Measurements from ENCODE around the gene ZNF837.

Gene ZNF837

DNA sequence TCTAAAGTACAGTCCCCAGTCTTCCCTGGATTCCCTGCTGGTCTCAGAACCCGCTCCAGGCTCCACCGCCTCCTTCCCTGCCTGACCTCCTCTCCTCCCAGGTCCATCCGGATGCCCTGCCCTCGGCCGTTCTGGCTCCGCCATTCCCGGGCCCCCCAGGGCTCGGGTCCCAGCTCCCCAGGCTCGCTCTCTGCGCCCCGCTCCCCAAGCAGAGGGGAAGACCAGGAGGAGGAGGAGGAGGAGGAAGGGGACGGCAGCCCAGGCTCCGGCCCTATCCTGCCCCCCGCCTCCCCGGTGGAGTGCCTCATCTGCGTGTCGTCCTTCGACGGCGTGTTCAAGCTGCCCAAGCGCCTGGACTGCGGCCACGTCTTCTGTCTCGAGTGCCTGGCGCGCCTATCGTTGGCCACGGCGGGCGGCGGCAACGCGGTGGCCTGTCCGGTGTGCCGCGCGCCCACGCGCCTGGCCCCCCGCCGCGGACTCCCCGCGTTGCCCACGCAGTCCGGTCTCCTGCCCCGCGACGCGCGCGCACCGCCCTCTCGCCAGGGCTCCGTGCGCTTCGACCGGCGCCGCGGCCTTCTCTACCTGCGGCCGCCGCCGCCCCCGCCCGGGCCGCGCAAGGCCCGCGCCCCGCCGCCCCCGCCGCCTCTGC is 15.3 kb upstream of the ZNF837 start:
- H3K4me1 ChIP-seq (ENCODE audit: control insufficient read depth, insufficient read depth, low read length), result peaks cover 7% of the 10 kb centered on the region
- peaks cover 24% of the 10 kb centered on the region for H3K36me3 ChIP-seq (ENCODE audit: control insufficient read depth, insufficient read depth, low read length)
- 45 to 47% methylated on average over 75 of the region's 75 CpGs for WGBS, 2 experiments
- peaks cover 16% of the 10 kb centered on the region for H3K27me3 ChIP-seq (ENCODE audit: control insufficient read depth, insufficient read depth, low read length, poor library complexity, severe bottlenecking)
- no peak overlapping the region for H3K4me3 ChIP-seq (ENCODE audit: insufficient read depth, low read depth, low read length)
- no peaks in the 10 kb centered on the region for H3K9me3 ChIP-seq (ENCODE audit: control insufficient read depth, low read length)
- no peak overlapping the region for H3K27ac ChIP-seq (ENCODE audit: insufficient read depth, low read depth, low read length, poor library complexity, severe bottlenecking)

DNA sequence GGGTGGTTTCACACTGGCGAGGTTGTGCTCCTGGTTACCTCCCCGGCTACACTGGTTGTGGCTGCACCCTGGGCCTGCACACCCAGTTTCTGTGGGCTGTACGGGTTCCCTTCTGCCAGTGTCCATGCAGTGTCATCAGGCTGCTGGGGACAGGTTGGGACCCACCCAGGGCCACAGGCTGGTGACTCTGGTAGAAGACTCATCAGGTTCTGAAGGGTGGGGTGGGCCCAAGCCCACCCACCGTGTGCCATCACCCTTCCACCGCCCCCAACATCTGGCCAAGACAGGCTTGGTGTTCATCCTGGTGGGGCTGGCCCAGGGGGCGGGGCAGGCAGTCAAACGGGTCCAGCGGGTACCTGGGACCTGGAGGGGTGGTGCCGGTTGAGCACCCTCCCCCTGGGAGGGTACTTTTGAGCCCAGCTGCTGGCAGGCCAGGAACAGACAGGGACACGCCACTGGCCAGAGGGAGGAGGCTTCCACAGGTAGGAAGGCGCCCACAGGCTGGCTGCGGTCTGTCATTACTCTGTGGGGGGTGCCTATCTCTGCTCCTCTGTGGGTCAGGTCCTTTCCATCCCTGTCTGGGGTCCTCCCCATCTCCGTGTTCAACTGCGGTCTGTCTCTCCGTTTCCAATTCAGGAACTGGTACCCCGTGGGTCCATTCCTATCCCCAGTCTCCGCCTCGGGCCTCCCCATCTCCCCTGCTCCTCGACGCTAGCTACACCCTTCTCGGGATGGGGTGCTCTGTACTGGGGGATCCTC is 14.6 kb upstream of the ZNF837 start, which contains the start of gene RNF225:
Gene RNF225, plus strand, starts transcription at position 437 of the 759 bp plus-strand sequence. CDS start 434 bp downstream, outside the sequence.
- Histone ChIP-seq H3K4me1 (ENCODE audit: control insufficient read depth, insufficient read depth, low read length) (peaks cover 2% of the 10 kb centered on the region), H3K27ac (ENCODE audit: insufficient read depth, low read depth, low read length, poor library complexity, severe bottlenecking) (no peak within 1 kb of the TSS), H3K4me3 (ENCODE audit: insufficient read depth, low read depth, low read length) (no peak within 1 kb of the TSS), H3K9me3 (ENCODE audit: control insufficient read depth, low read length) (no peaks in the 10 kb centered on the region), H3K36me3 (ENCODE audit: control insufficient read depth, insufficient read depth, low read length) (peaks cover 29% of the 10 kb centered on the region), H3K27me3 (ENCODE audit: control insufficient read depth, insufficient read depth, low read length, poor library complexity, severe bottlenecking) (peaks cover 16% of the 10 kb centered on the region)
- WGBS, 2 experiments, result 56 to 57% methylated on average over 21 of the region's 21 CpGs

DNA sequence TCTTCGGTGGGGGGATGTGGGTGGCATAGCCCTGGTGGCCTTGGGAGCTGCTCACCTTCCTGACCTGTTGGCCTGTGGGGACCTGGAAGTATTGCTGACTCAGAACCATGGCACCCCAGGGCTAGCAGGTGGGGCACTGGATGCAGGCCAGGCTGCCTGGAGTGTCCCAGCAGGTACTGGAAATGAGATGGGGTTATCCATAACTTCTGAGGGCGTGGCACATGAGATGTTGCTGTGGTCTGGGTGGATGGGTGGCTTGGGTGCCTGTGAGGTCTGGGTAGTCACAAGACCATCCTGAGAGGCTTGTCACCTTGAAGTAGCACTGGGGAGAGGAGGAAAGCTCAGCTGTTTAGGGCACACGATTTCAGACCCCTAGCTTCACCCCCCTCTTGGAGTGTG is 14.0 kb upstream of the ZNF837 start:
- no peaks in the 10 kb centered on the region for H3K4me1 ChIP-seq (ENCODE audit: control insufficient read depth, insufficient read depth, low read length)
- no peak overlapping the region for H3K27ac ChIP-seq (ENCODE audit: insufficient read depth, low read depth, low read length, poor library complexity, severe bottlenecking)
- no peak overlapping the region for H3K4me3 ChIP-seq (ENCODE audit: insufficient read depth, low read depth, low read length)
- 86 to 87% methylated on average over 3 of the region's 3 CpGs for WGBS, 2 experiments
- H3K27me3 ChIP-seq (ENCODE audit: control insufficient read depth, insufficient read depth, low read length, poor library complexity, severe bottlenecking), result peaks cover 16% of the 10 kb centered on the region
- H3K9me3 ChIP-seq (ENCODE audit: control insufficient read depth, low read length), result no peaks in the 10 kb centered on the region
- H3K36me3 ChIP-seq (ENCODE audit: control insufficient read depth, insufficient read depth, low read length), result peaks cover 29% of the 10 kb centered on the region

DNA sequence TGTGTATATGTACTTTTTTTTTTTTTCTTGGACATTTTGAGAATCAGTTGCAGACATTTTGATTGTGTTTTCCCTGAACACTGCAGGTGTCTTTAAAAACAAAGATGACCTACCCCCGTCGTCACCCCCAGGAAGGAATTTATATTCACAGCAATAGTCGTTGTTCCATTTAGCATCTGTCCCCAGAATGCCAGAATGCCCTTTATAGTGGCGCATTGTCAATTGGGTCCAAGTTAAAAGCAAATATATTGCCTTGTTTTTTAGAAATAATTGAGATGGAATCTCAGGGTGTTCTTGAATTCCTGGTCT is 12.8 kb upstream of the ZNF837 start:
- Histone ChIP-seq H3K27me3 (ENCODE audit: control insufficient read depth, insufficient read depth, low read length, poor library complexity, severe bottlenecking) (peaks cover 16% of the 10 kb centered on the region), H3K27ac (ENCODE audit: insufficient read depth, low read depth, low read length, poor library complexity, severe bottlenecking) (no peak overlapping the region), H3K36me3 (ENCODE audit: control insufficient read depth, insufficient read depth, low read length) (peaks cover 35% of the 10 kb centered on the region), H3K4me3 (ENCODE audit: insufficient read depth, low read depth, low read length) (no peak overlapping the region), H3K4me1 (ENCODE audit: control insufficient read depth, insufficient read depth, low read length) (peaks cover 3% of the 10 kb centered on the region), H3K9me3 (ENCODE audit: control insufficient read depth, low read length) (no peaks in the 10 kb centered on the region)
- 93 to 97% methylated on average over 4 of the region's 4 CpGs for WGBS, 2 experiments

DNA sequence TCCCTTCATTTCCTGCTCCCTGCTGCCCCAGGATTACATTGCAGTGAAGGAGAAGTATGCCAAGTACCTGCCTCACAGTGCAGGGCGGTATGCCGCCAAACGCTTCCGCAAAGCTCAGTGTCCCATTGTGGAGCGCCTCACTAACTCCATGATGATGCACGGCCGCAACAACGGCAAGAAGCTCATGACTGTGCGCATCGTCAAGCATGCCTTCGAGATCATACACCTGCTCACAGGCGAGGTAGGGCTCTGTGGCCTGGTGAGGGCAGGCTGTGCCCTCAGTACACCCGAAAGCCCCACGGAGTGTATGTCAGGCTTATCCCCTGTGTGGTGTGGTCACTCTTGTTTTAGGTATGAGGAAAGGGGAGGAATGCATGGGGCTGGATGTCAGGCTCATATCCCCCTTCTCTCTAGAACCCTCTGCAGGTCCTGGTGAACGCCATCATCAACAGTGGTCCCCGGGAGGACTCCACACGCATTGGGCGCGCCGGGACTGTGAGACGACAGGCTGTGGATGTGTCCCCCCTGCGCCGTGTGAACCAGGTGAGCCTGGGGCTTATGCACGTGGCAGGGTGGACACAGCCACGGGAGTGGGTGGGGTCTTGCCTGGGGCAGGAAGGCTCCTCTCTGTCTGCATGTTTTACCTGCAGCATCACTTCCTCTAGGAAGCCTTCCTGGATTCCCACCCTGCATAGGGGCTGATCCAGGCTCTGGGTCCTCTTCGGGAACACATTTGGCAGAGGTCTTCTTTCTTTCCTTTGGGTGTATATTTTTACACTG is 12.3 kb upstream of the ZNF837 start:
- peaks cover 16% of the 10 kb centered on the region for H3K27me3 ChIP-seq (ENCODE audit: control insufficient read depth, insufficient read depth, low read length, poor library complexity, severe bottlenecking)
- H3K36me3 ChIP-seq (ENCODE audit: control insufficient read depth, insufficient read depth, low read length), result peaks cover 39% of the 10 kb centered on the region
- H3K4me1 ChIP-seq (ENCODE audit: control insufficient read depth, insufficient read depth, low read length), result peaks cover 7% of the 10 kb centered on the region
- no peak overlapping the region for H3K27ac ChIP-seq (ENCODE audit: insufficient read depth, low read depth, low read length, poor library complexity, severe bottlenecking)
- H3K9me3 ChIP-seq (ENCODE audit: control insufficient read depth, low read length), result no peaks in the 10 kb centered on the region
- no peak overlapping the region for H3K4me3 ChIP-seq (ENCODE audit: insufficient read depth, low read depth, low read length)
- 96 to 97% methylated on average over 26 of the region's 26 CpGs for WGBS, 2 experiments

DNA sequence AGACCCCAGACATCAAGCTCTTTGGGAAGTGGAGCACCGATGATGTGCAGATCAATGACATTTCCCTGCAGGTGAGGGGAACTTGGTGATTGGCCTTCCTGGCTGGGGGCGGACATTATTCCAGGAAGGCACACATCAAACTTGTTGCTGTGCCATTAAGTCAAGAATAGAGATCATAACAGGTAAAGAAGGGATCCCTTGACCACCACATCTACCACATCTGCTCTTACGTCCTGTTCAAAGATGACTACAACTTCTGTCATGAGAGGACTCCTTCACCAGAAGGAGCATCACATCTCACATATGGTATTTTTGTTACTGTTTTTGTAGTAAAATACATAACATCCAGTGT is 7.3 kb upstream of the ZNF837 start:
- peaks cover 20% of the 10 kb centered on the region for H3K36me3 ChIP-seq (ENCODE audit: control insufficient read depth, insufficient read depth, low read length)
- no peaks in the 10 kb centered on the region for H3K27me3 ChIP-seq (ENCODE audit: control insufficient read depth, insufficient read depth, low read length, poor library complexity, severe bottlenecking)
- H3K27ac ChIP-seq (ENCODE audit: insufficient read depth, low read depth, low read length, poor library complexity, severe bottlenecking), result no peak overlapping the region

DNA sequence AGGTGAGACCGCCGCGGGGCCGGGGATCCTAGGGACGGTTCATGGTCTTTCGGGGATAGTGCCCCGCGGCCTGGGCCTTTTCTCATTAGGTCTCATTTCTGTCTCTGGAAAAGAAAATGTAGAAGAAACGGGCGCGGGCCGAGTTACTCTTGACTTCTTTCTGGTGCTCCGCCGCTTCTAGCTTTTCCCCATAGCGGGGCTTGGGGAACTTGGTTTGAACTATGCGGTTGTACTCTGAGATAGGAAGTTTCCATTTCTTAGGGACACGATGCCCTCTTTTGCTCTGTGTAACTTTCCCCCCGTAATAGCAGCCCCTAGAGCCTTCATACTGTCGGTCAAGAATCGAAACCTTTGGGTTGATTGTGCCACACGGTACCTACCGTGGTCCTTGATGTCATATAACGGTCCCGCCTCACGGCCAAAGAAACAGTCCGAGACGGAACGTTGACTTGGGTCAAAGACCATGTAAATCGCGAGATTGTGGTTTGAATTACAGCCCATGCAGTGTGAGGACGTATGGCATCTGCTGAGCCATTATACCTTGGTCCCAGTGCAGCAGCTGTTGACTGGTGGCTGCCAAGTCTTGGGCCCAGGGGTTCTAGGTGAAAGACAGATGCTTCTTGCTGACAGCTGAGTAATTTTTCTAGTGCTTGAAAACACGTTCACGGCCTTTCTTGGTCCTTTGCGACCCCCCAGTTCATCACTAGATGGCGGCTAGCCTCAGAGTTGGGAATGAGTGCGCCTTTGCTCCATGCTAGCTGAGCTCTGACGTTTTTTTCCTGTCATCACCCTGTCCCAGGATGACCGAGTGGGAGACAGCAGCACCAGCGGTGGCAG is 6.7 kb upstream of the ZNF837 start:
- H3K36me3 ChIP-seq (ENCODE audit: control insufficient read depth, insufficient read depth, low read length), result peaks cover 14% of the 10 kb centered on the region
- H3K4me1 ChIP-seq (ENCODE audit: control insufficient read depth, insufficient read depth, low read length), result peaks cover 21% of the 10 kb centered on the region
- H3K27ac ChIP-seq (ENCODE audit: insufficient read depth, low read depth, low read length, poor library complexity, severe bottlenecking), result no peak overlapping the region
- no peaks in the 10 kb centered on the region for H3K27me3 ChIP-seq (ENCODE audit: control insufficient read depth, insufficient read depth, low read length, poor library complexity, severe bottlenecking)
- H3K9me3 ChIP-seq (ENCODE audit: control insufficient read depth, low read length), result no peaks in the 10 kb centered on the region
- 9 to 10% methylated on average over 39 of the region's 39 CpGs for WGBS, 2 experiments
- peak overlapping the region; percentile 96 for H3K4me3 ChIP-seq (ENCODE audit: insufficient read depth, low read depth, low read length)

More for the DNA sequence above, 7.3 kb upstream of the ZNF837 start:
- Histone ChIP-seq H3K4me1 (ENCODE audit: control insufficient read depth, insufficient read depth, low read length) (peaks cover 21% of the 10 kb centered on the region), H3K9me3 (ENCODE audit: control insufficient read depth, low read length) (no peaks in the 10 kb centered on the region), H3K4me3 (ENCODE audit: insufficient read depth, low read depth, low read length) (peak overlapping the region; percentile 96)
- 92 to 97% methylated on average over 3 of the region's 3 CpGs for WGBS, 2 experiments

DNA sequence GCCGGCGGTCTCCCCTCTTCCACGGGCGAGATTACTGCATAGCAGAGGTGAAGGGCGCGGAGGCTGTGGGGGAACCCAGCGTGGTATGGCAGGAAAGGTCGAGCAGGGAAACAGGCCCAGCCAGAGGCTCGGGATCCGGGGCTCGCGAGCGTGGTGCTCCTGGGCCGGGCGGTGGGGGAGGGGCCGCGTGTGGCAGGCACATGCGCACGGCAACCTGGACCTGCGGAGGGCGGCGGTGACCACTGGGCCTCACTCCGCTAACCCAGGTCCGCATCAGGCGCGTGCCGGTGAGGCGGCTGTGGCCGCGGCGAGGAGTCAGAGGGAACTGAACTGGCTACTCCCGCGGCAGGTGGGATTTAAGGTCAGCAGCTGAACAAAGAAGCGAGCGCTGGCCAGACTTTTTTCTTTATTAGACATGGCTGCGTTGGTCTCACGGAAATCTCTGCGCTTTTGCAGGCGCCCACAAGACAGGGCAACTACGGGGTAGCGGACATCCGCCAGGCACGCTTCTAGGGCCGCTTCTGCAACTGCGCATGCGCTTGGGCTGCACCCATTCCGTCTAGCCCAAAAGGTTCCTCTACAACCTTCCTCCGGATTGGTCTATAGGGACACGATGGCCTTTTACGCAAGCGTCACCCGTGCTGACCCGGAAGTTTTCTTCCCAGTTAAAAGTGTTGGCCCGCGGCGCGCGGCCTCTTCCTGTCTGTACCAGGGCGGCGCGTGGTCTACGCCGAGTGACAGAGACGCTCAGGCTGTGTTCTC is 5.9 kb upstream of the ZNF837 start, which contains the start of gene RPS5:
Gene RPS5, plus strand, starts transcription at position 694 of the 762 bp plus-strand sequence. CDS start 869 bp downstream, outside the sequence.
- H3K4me3 ChIP-seq (ENCODE audit: insufficient read depth, low read depth, low read length), result peak within 1 kb of the TSS; percentile 96
- H3K9me3 ChIP-seq (ENCODE audit: control insufficient read depth, low read length), result no peaks in the 10 kb centered on the region
- peaks cover 21% of the 10 kb centered on the region for H3K4me1 ChIP-seq (ENCODE audit: control insufficient read depth, insufficient read depth, low read length)
- H3K27me3 ChIP-seq (ENCODE audit: control insufficient read depth, insufficient read depth, low read length, poor library complexity, severe bottlenecking), result no peaks in the 10 kb centered on the region
- peak within 1 kb of the TSS; percentile 97 for H3K27ac ChIP-seq (ENCODE audit: insufficient read depth, low read depth, low read length, poor library complexity, severe bottlenecking)
- WGBS, 2 experiments, result 0% methylated on average over 64 of the region's 64 CpGs
- peaks cover 14% of the 10 kb centered on the region for H3K36me3 ChIP-seq (ENCODE audit: control insufficient read depth, insufficient read depth, low read length)

DNA sequence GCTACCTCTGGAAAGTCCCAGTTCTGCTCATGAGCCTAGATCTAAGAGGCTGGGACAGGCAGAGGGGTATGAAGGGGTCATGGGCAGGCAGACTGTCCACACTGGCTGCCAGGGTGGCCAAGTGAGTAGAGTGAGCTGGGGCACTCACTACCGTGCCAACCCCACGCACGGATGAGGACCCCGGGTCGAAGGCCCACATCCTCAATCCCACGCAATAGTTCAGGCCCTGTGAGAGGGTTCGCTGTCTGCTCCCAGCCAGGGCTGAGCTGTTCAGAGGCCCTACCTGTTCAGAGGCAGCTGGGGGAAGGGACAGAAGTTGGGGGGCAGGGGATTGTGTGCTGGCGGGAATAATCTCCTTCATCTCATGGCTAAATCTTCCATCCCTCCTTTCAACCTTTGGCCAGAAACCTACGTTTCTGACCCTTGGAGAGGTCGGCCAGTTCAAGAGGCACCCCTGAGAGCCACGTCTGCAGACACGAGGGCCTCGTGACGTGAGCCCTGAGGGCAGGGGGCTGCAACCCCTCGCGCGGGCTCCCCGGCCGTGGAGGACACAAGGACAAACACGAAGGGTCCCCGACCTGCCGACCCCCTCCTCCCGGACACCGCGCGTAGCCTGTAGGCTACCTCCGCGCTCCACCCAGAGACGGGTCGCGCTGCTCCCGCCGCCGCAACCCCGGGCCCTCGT is 5.2 kb upstream of the ZNF837 start:
- Histone ChIP-seq H3K4me1 (ENCODE audit: control insufficient read depth, insufficient read depth, low read length) (peaks cover 25% of the 10 kb centered on the region), H3K4me3 (ENCODE audit: insufficient read depth, low read depth, low read length) (peak overlapping the region; percentile 96), H3K9me3 (ENCODE audit: control insufficient read depth, low read length) (no peaks in the 10 kb centered on the region), H3K27me3 (ENCODE audit: control insufficient read depth, insufficient read depth, low read length, poor library complexity, severe bottlenecking) (no peaks in the 10 kb centered on the region), H3K27ac (ENCODE audit: insufficient read depth, low read depth, low read length, poor library complexity, severe bottlenecking) (peak overlapping the region; percentile 97), H3K36me3 (ENCODE audit: control insufficient read depth, insufficient read depth, low read length) (peaks cover 14% of the 10 kb centered on the region)
- WGBS, 2 experiments, result 16 to 18% methylated on average over 36 of the region's 36 CpGs
